Measurements from ENCODE around the gene MAST4.

Gene MAST4

DNA sequence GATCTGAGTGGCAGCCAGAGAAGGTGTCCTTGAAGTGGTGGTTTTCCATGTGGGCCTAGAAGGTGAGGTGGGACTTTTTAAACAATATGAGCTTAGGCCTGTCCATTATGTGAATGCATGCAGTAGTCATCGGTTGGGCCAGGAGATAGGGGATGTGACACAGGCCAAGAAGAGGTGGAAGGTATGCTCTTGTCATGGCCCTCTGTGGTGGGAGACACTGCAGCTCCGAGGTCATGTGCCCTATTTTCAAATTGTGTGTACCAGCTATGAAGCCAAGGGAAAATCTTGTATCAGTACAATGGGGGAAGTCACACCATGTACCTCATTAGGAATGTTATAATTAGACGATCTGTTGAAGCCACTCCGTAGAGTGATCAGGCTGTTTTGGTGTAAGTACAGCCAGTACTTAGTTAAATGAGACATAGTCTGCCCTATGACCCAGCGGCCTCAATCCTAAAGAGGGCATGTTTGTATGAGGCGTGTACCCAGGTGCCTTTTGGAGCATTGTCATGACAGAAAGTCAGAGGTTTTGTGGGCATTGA, 280.1 kb downstream of the MAST4 start:
- DNase-seq (ENCODE audit: low read depth) = no peak

DNA sequence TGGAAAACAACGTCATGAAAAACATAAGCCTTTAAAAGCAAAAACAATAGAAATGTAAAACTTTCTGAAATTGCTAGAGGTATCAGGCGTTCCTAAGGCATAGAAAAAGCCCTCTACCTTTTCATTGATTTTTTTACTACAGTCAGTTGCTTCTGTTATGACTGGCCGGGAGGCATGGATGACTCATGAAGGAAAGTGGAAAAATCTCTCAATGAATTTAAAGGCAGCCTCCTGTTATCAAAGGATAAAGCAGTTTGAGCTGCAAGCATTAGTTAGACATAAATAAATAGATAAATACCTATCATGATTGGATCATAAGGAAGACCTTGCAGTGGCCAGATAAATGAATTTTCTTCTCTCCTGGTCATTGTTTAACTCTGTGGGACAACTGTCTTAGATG, 281.6 kb downstream of the MAST4 start:
- no peak for DNase-seq (ENCODE audit: low read depth)

DNA sequence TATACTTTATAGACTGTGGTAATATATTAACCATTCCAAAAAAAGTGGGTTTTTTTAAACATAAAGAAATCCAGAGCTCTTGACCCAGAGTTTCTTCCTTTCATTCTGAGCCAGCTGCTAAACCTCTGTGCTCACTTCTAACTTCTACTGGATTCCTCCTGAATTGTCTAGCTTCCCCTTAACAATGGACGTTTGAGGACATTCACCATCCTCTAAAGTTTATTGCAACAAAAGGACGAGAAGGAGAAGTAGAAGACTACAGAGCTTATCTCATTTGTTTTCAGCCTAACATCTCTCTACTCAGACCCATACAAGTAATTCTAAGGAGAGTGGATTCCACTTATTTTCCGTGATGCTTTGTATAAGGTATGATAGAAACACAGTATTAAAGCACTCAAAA, 284.2 kb downstream of the MAST4 start:
- no peak for DNase-seq (ENCODE audit: low read depth)

DNA sequence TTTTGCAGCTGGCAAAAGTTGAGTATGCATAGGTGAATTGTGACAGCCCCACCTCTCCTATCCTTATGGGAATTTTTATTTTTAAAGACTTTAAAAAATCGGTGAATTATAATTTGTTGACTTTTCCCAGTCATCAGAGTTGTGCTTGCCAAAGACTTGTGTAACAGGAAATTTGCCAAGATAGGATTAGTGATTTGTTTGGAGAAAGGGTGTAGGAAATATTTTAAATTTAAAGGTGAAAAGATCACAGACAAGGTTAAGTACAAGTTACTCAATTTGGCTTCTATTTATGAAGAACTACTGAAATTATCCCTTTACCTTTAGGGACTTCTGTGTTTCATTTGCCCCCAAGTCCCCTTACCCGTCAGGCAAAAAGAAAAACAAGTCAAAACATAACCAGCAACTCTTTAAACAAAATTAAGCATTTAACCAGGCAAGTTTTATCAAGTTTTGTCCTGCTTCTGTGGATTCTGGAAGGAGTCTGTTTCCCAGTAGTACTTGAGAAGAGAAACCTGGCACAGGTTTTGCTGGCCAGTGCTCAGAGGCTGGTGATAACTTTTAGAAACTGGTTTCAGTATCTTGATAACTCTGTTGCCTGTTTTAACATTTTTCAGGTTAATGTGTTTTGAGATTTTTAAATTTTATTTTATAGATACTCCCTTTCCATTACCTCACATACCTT, 285.4 kb downstream of the MAST4 start:
- no peak for DNase-seq (ENCODE audit: low read depth)

DNA sequence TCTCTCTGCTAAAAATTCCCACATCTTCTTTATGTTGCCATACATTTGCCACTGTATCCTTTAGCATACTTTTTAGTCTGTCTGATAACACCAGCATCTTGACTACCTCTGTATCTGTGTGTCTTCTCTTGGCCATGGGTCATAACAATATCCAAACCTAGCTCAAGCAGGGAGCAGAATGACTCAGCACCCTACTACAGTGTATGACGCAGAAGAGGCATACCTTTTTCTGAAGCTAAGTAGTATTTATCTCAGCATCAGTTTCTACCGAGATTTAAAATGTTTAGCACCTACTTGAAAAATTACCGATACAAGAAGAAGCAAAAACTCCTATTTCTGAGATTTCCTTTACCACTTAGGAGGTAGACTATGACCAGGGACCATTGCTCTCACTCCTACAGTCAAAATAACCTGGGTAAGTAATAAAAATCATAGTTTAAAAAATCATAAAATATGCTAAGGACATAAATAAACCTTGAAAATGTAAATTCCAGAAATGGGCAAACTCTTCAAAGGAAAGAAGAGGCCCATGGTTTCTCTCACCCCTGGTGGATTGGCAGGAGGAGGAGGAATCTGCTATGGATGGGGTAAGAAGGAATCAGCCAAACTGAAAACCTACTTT, 286.5 kb downstream of the MAST4 start:
- no peak for DNase-seq (ENCODE audit: low read depth)

DNA sequence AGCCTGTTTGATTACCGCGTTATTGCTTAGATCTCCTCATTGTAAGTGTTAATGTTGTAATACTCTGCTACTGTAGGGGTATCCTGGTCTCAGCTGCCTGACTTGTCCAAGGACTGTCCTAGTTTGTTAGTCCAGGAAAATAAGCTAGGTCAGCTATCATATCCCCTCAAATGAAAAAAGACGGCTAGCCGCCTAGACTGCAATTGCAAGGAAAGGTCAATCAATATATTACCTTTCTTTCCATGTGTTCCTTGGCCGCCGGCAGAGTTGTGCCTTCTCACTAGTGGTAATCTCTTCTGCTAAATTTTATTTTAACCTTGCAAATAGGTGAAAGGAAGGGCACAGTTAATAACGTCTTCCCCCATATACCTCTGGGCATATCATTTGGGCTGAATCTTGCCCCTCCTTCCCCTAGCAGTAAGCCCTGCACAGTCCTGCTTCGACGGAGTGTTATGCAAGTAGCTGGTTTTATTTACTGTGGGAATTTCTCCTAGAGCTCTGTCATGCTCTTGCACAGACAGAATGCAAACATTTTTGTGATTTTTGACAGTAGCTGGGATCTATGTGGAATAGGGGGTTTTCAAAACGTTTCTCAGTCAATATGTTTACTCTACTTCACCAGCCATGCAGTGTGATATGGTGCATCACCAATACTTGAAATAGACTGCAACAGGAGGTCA, 288.5 kb downstream of the MAST4 start:
- no peak for DNase-seq (ENCODE audit: low read depth)

DNA sequence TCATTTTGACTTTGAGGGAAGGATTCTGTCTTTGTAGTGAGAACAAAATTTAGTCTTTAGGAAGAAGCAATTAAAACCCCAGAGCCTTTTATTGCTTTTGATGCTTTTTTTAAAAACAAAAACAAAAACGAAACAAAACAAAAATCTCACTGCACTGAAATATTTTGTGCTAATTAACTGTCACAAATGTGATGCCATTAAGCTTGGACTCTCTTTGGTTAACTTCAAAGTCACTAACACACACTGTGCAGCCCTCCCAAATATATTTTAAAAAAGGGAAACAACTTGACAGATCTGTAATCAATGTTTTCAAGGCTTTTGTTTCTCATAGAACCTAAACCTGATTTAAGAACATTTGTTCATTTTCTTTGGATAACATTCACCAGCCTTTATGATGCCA, 290.7 kb downstream of the MAST4 start:
- DNase-seq (ENCODE audit: low read depth) = no peak

DNA sequence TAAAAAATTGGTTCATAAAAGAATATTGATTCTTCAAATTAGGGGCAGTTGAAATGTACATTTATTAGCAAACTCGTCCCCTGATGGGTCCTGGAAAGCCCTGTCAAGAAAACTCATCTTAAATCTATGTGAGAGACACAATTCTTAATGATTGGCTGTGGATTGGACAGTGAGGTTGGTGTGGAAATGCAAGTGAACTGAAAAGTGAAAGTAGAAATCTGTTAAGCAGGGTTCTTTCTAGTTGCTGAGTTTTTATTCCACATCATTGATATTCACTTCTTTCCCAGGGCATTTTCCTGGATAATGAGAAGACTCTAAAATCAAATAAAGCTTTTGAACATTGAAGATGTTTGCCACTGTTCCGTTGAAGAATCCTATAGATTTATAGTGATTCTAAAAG, 292.4 kb downstream of the MAST4 start:
- no peak for DNase-seq (ENCODE audit: low read depth)

DNA sequence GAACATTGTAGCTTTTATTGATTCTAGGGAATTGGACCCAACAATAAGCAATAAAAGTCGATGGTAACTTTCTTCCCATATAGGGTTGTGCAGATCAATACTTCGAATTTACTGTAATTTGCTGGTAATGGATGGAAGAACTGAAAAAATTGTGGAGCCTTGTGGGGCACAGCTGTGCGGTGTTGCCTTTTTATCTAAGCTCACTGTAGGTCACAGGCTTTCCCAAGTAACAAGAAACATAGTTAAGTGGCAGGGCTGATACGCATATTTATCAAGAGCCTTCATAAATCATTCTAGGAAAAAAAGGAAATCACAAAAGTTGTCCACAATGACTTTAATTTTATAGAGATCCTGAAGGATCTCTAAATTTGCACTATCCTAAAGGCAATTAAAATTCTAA, 292.9 kb downstream of the MAST4 start:
- DNase-seq (ENCODE audit: low read depth) = no peak

DNA sequence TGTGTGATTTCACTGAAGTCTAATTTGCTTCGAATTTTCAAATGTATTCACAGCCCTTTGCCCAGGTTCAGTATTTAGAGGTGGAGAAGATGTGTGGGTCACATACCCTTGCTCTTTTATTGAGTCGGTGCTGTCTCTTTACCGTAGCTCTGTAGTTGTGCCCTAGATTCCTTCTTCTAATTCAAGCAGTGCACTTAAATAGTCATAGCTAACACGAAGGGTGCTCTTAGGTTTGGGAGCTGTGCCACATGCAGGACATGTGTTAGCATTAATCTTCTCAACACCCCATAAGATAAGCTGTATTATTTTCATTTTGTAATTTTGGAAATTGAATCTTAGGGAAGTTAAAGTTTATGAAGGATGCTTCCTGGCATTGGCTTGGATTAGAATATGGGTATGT, 293.3 kb downstream of the MAST4 start:
- no peak for DNase-seq (ENCODE audit: low read depth)

DNA sequence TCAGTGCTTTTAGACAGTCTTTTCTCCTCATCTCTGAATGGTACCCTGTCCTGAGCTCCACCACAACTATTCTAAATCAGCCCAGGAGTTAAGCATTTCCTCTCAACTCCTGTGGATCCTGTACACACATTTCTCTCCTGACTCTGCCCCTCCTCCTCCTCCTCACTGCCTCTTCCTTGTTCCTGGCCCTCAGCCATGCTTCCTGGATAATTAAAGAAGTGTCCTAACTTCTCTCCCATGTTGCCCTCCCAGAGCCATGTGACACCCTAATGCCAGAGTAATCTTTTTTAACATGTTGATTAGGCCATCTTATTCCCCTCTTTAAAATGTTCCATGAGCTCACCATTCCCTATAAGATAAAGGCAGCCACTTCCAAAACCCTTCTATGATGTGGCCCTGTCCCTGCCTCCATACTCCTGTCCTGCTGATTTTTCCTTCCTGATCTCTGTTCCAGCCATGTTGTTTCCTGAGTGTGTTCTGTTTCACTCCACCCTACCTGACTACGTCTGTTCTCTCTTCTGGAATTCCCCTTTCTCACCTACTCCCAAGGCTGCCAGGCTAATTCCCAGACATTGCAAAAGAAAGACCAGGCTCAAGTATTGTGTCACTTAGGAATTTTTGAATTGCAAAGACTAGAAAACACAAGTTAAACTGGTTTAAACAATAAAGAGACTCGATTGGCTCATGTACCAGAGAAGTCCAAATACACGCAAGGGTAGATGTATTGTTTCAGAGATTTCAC, 295.2 kb downstream of the MAST4 start:
- DNase-seq (ENCODE audit: low read depth) = no peak

DNA sequence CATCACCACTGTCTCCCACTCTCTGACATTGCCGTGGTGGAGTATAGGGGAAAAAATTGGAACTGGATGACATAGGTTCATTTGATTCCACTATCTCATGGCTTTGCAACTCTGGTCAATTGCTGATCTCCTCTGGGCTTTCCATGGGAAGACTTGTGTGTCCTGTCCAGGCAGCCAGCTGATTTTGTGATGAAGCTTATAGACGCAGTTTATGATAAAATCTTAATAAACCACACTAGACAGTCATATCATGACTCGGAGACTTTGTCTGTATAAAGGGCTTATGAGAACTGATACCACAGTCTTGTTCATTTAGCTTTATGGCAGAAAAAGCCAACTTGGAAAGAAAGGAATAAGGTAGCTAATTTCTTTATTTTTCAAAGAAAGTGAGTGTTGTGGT, 296.5 kb downstream of the MAST4 start:
- DNase-seq (ENCODE audit: low read depth) = no peak

DNA sequence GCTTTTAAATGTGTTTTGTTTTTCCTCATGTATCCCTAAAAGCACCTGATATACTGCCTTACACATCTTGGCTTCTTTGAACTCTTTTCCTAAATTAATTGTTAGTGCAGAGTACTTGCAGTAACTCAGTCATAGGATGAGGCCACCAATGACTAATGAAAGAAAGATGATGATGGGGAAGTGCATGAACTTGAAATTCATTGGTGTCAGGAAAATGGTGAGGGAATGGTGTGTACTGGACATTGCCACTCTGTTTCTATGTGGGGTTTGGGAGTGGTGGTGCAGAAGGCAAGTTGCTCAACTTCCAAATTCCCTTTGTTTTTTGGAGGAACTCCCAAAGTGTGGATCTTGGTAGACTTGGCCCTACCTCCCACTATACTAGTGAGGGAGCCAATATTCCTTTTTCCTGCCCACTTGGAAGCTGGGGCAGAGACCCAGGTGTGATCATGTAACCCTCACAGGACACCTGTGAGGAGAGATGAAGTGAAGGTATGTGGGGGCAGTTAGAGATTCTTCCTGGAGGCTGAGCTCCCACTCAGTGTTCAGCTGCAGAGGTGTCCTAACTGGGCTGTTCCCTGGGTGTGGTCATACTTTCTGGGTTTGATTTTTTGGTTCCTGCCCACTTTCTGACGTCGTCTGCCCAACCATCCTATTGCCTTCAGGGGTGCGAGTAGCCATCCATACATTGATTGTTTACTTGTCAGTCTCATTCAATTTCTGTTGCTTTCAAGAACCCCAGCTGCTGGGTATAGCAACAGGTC, 298.5 kb downstream of the MAST4 start:
- no peak for DNase-seq (ENCODE audit: low read depth)

DNA sequence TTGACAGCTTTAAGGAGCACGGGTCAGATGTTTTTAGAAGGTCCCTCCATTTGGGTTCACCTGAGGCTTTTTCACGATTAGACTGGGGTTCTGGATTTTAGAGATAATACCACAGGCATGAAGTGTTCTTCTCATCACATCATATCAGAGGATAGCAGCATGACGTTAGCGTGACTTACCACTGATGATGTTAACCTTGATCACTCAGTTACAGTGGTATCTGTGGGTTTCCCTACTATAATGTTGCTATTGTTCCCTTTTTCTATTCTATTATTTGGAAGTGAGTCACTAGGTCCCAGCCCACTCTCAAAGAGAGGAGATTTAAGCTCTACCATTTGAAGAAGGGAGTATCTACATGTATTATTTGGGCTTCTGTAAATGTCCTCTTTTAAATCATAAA, 300.0 kb downstream of the MAST4 start:
- DNase-seq (ENCODE audit: low read depth) = no peak

DNA sequence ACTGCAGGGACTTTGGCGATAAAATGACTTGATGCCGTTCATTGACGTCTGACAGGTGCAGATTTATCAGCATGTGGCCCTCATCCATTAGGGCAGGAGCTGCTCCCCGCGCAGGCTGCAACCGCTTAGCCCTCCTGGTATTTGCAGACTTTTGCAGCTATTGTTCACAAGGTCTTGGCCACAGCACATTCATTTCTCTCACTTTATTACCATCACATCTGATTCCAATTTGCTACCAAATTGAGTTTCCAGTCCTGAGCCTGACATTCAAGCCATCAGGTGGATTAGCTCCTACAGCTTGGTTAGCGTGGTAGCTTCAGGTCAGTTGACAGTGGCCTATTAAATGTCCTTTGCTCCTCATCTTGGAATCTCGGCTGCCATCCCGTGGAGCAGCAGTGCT, 301.2 kb downstream of the MAST4 start:
- DNase-seq (ENCODE audit: low read depth) = no peak

DNA sequence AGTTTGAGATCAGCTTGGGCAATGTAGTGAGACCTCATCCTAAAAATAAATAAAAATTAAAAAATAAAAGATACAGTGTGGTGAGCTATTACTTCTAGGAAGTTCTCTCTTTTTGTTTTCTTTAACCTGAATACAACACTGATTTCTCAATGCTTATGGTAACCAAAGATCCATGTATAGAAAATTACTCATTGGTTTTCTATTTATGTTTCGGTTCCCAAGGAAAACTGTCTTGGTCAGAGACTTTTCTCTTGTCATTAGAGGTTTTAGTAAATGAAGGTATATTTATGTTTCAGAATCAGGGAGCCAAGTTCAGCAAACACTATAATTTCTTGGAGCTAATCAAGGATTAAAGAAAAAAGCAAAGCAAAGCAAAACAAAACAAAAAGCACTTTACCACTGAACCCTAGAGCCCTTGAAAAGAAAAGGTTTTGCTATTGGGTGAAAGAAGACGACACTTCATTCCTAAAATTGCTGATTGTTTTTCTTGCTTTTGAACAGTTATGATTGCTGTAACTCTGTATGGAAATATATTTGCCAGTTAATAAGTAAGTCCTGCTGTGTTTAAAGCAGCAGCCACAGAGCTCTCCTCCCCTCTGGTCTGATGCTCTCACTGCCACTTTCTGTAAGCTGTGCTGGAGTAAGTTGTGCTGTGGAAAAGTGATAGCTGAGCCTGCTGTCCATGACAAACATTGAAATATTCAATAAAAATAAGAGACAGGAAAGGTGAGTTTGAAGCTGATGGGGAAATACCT, 302.2 kb downstream of the MAST4 start:
- DNase-seq (ENCODE audit: low read depth) = no peak

DNA sequence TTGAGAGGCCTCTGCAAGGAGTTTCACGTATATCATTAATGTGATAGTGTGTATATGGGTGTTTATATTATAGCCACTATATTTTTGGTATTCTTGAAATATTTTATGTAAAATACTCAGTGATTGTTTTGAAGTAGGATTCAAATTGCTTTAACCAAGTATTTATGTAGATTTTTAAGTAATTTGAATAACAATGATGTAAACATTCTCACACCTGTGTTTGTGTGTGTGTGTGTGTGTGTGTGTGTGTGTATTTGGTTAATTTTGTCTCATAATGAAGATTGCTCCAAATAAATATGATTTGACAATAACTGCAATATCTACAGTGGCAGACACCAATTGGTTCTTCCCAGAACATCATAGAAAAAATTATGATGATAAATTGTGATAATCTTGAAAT, 307.0 kb downstream of the MAST4 start:
- no peak for DNase-seq (ENCODE audit: low read depth)

DNA sequence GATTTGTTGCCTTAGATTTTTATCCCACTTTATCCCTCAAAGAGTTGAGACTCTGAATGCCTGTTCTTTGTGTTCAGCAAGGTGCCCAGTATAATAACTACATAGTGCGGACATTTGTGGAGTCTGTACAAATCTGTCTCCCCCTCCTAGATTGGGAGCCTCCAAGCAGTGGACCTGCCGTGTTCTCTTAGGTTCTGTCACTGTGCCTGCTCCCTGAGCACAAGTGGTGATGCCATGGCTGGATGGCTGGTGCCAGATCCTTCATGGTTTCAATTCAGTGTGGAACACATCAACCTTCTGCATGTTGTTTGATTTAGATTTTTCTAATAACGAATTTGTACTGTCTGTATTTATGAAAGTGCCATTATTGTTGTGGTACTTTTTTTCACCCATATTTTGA, 307.5 kb downstream of the MAST4 start:
- DNase-seq (ENCODE audit: low read depth) = no peak

DNA sequence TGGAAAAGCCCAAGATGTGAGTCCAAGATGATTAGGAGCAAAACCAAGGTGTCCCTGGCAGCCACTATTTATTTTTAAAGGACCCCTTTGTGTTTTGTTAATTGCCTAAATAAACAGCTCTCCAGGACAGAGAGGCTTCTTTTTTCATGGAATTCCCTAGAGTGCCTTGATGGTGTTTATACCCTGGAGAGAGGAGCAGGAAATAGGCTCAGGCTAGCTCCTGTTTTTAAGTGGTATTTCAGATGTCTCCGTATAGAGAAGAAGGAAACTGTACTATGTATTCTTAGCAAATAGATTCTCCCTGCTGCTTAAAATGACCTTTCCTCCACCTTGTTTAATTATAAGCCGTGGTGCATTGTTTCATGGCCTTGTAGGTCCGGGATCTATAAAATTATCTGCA, 308.0 kb downstream of the MAST4 start:
- DNase-seq (ENCODE audit: low read depth) = no peak

DNA sequence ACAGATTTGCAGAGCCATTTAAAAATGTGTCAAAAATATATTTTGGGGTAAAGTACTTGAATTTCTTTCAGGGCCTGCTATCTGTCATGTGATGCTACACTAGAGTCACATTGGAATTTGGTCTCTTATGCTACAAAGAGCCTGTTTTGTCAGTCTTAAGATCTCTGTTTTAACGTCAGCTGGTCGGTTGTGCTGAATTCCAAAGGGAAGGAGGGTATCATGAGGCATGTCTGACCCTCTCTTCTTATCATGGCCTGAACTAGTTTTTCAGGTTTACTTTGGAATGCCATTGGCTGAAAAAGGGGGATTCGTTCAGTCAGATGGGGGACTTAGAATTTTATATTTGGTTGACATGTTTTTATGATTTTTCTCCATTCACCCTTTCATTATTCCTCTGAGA, 309.8 kb downstream of the MAST4 start:
- DNase-seq (ENCODE audit: low read depth) = no peak

DNA sequence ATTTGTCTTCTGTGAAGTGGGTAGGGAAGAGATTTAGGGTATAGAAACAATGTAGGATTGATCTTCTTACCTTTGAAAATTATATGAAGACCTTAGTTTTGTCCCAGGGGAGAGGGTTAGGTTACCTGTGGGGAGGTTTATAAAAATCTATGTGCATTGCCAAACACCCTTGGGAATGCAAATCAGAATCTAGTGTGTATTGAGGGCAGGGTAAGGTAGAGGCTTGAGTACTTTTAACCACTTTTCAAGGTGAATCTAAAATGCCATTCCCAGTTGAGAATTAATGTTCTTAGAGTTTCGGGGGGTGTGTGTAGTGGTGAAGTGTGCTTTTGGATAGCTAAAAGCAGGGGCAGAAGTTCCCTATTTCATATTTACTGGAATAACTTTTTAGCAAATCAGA, 312.0 kb downstream of the MAST4 start:
- DNase-seq (ENCODE audit: low read depth) = no peak
